ENCODE data around the gene UST. TPM values are rescaled to one million over a fixed set of nuclear protein-coding genes. Genes with fewer than 3 reads are reported as not detected.

Gene UST
- total RNA-seq, 4 donors from 2014 or later = 16.7 to 19.5 (median 18.1) TPM

DNA sequence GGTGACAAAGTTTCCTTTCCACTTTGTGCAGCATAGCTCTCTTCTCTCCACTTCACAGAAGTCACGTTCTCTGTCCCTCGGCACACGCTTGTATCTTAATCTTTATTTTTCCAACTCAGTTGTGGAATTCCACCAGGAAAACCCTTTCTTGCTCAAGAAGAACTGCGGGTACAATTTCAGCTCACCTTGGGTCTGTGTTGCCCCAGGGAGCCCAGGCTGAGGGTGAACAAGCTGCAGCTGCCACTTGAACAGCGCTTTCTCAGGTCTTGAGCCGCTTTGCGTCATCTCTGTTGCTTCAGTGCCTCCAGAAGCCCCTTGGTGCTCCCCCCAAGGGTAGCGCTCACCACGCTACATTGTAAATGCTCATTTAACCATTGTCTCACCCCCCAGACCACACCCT lies 341.5 kb downstream of the UST start:
- H3K27me3 ChIP-seq = no peaks in the 10 kb centered on the region
- WGBS = 98% methylated on average over 9 of the region's 9 CpGs
- DNase-seq (ENCODE audit: low spot score in 2 of 2) = no peak
- H3K36me3 ChIP-seq = no peaks in the 10 kb centered on the region
- no peaks in the 10 kb centered on the region for H3K9me3 ChIP-seq
- no peak overlapping the region for H3K27ac ChIP-seq
- TF ChIP-seq, protein P1, sequence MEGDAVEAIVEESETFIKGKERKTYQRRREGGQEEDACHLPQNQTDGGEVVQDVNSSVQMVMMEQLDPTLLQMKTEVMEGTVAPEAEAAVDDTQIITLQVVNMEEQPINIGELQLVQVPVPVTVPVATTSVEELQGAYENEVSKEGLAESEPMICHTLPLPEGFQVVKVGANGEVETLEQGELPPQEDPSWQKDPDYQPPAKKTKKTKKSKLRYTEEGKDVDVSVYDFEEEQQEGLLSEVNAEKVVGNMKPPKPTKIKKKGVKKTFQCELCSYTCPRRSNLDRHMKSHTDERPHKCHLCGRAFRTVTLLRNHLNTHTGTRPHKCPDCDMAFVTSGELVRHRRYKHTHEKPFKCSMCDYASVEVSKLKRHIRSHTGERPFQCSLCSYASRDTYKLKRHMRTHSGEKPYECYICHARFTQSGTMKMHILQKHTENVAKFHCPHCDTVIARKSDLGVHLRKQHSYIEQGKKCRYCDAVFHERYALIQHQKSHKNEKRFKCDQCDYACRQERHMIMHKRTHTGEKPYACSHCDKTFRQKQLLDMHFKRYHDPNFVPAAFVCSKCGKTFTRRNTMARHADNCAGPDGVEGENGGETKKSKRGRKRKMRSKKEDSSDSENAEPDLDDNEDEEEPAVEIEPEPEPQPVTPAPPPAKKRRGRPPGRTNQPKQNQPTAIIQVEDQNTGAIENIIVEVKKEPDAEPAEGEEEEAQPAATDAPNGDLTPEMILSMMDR (IDR thresholded peaks at IDR 0.05) = no peak
- TF ChIP-seq POLR2AphosphoS5 (IDR thresholded peaks at IDR 0.05) (no peak), POLR2A (IDR thresholded peaks at IDR 0.05) (no peak)
- H3K4me1 ChIP-seq = no peaks in the 10 kb centered on the region
- no peak overlapping the region for H3K4me3 ChIP-seq

DNA sequence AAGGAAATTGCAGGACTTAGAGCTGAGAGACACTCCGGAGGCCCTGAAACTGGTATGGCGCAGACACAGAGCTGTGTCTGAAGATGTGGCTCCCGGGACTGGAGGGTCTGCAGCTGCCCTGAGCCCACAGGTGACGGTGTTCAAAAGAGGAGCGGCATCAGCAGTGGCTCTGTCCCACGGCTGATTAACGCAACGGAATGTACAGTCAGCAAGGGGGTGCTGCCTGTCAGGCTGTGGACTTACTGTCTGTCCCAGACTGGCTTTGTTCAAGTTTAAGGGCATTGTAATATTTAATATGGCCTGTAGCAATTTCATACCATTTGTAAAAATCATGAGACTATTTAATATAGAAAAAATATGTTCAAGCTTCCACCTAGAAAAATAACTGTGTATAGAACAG lies 342.7 kb downstream of the UST start:
- 86% methylated on average over 8 of the region's 8 CpGs for WGBS
- no peak for DNase-seq (ENCODE audit: low spot score in 2 of 2)
- Histone ChIP-seq H3K27ac (no peak overlapping the region), H3K36me3 (no peaks in the 10 kb centered on the region), H3K9me3 (no peaks in the 10 kb centered on the region), H3K4me1 (peaks cover 9% of the 10 kb centered on the region), H3K27me3 (no peaks in the 10 kb centered on the region), H3K4me3 (no peak overlapping the region)
- no peak for TF ChIP-seq EP300 (IDR thresholded peaks at IDR 0.05)
- TF ChIP-seq, protein P1 (IDR thresholded peaks at IDR 0.05) = no peak
- TF ChIP-seq POLR2AphosphoS5 (IDR thresholded peaks at IDR 0.05) = no peak
- no peak for TF ChIP-seq POLR2A (IDR thresholded peaks at IDR 0.05)

DNA sequence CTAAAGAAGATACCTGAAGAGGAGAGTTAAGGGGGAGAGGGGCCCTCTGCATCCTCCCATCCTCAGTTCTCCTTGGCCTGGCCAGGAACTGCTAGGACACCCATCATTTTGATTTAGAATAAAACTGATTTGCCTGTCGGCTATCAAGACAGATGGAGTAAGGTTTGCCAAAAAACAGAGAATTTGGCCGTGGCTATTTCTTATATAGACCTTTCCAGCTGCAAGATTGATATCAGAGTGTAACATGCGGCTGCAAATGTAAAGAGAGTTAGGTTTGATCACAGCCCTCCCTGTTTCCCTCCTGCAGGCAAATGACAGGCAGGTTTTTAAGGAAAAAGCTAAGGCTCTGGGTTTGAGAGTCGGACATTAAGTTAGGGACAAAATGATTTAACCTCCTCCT lies 344.1 kb downstream of the UST start:
- Histone ChIP-seq H3K4me3 (no peak overlapping the region), H3K27me3 (no peaks in the 10 kb centered on the region), H3K36me3 (no peaks in the 10 kb centered on the region), H3K9me3 (no peaks in the 10 kb centered on the region), H3K27ac (no peak overlapping the region), H3K4me1 (peaks cover 10% of the 10 kb centered on the region)
- WGBS = 53% methylated on average over 4 of the region's 4 CpGs
- DNase-seq (ENCODE audit: low spot score in 2 of 2) = no peak
- no peak for TF ChIP-seq POLR2AphosphoS5 (IDR thresholded peaks at IDR 0.05)
- TF ChIP-seq EP300 (IDR thresholded peaks at IDR 0.05) = no peak
- TF ChIP-seq, protein P1 (IDR thresholded peaks at IDR 0.05) = no peak
- no peak for TF ChIP-seq POLR2A (IDR thresholded peaks at IDR 0.05)

DNA sequence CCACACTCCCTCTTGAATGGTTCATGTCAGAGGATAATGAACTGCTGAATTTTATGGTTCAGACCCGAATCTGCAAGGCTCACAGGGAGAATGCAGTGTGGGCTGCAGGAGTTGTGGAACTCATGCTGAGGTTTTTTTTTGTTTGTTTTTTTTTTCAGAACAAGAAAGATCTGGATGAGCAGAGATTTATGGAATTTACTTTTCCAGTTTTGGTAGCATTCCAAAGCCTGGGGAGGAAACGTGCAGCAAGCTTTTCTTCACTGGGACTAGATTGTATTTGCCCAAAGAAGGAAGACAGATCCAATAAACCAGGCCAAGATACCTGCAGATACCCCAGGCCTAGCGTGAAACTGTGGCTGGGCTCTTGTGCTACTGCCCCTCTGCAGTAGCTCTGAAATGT lies 346.8 kb downstream of the UST start:
- 46% methylated on average over 3 of the region's 3 CpGs for whole genome bisulfite sequencing
- no peaks in the 10 kb centered on the region for H3K36me3 ChIP-seq
- H3K9me3 ChIP-seq = peaks cover 3% of the 10 kb centered on the region
- H3K4me1 ChIP-seq = peaks cover 10% of the 10 kb centered on the region
- H3K27ac ChIP-seq = no peak overlapping the region
- H3K4me3 ChIP-seq = no peak overlapping the region
- DNase-seq (ENCODE audit: low spot score in 2 of 2) = no peak
- H3K27me3 ChIP-seq = no peaks in the 10 kb centered on the region
- TF ChIP-seq POLR2A (IDR thresholded peaks at IDR 0.05) = no peak
- no peak for TF ChIP-seq EP300 (IDR thresholded peaks at IDR 0.05)
- TF ChIP-seq POLR2AphosphoS5 (IDR thresholded peaks at IDR 0.05) = no peak
- TF ChIP-seq, protein P1 (IDR thresholded peaks at IDR 0.05) = no peak

DNA sequence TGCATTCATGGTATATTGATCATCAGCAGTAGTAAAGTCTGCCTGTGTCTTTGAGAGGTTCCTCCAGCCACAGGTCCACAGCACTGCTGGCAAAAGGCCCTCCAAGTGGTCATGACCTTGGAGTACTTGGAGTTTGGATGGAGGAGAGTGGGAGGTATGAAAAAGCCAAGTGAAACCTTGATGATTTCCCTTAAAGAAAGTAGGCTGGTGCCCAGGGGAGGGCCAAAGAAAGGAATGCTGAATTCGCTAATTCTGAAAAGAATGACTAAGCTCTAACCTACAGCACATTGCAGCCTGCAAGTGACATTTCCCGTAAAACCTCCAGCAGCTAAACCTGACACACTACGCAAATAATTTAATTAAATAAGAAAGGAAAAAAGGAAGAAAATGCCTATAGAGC lies 347.3 kb downstream of the UST start:
- H3K27me3 ChIP-seq = no peaks in the 10 kb centered on the region
- peaks cover 10% of the 10 kb centered on the region for H3K4me1 ChIP-seq
- H3K4me3 ChIP-seq = no peak overlapping the region
- WGBS = 51% methylated on average over 3 of the region's 3 CpGs
- no peak for DNase-seq (ENCODE audit: low spot score in 2 of 2)
- H3K9me3 ChIP-seq = peaks cover 8% of the 10 kb centered on the region
- TF ChIP-seq POLR2AphosphoS5 (IDR thresholded peaks at IDR 0.05) (no peak), EP300 (IDR thresholded peaks at IDR 0.05) (no peak)
- TF ChIP-seq, protein P1 (IDR thresholded peaks at IDR 0.05) = no peak
- no peak overlapping the region for H3K27ac ChIP-seq
- H3K36me3 ChIP-seq = no peaks in the 10 kb centered on the region
